Suppressor macrophage treated with lipopolysaccharide for 4 hours (primary cell): ENCODE results near the gene CLTA.

ENCODE experiments used
- DNase-seq: peaks from one replicate; pipeline ENCODE4 v3.0.0-alpha.2; 2020

The CLTA gene

GRCh38 chr9:36190388-36191289 is at the start of gene CLTA:
Gene CLTA (plus strand): TSS chr9:36190921. CDS start chr9:36191057, 136 bp downstream.
- peak; percentile 98 for DNase-seq

- DNase-seq: peak; percentile 45
These were observed 49.4 kb upstream of the CLTA start for GRCh38 chr9:36141288-36141687.

GRCh38 chr9:36141761-36142160 is 49.0 kb upstream of the CLTA start:
- no peak for DNase-seq

- DNase-seq: peak; percentile 87
These were observed 48.0 kb upstream of the CLTA start for GRCh38 chr9:36142510-36143244.

GRCh38 chr9:36143245-36143641 is 47.5 kb upstream of the CLTA start:
- peak; percentile 66 for DNase-seq

GRCh38 chr9:36144309-36145232 is 46.1 kb upstream of the CLTA start:
- no peak for DNase-seq

GRCh38 chr9:36145970-36146369 is 44.8 kb upstream of the CLTA start:
- DNase-seq: no peak

GRCh38 chr9:36146651-36147050 is 44.1 kb upstream of the CLTA start:
- DNase-seq: no peak

GRCh38 chr9:36147441-36148175 is 43.1 kb upstream of the CLTA start:
- no peak for DNase-seq

- DNase-seq: peak; percentile 98
These were observed 42.2 kb upstream of the CLTA start for GRCh38 chr9:36148311-36149051.

- DNase-seq: peak; percentile 42
These were observed 41.5 kb upstream of the CLTA start for GRCh38 chr9:36149197-36149596.

- DNase-seq: peak; percentile 74
These were observed 40.0 kb upstream of the CLTA start for GRCh38 chr9:36150574-36151315.

- peak; percentile 89 for DNase-seq
These were observed 39.2 kb upstream of the CLTA start for GRCh38 chr9:36151316-36152210.

- DNase-seq: peak; percentile 47
These were observed 37.8 kb upstream of the CLTA start for GRCh38 chr9:36152741-36153438.

GRCh38 chr9:36153746-36154145 is 37.0 kb upstream of the CLTA start:
- DNase-seq: peak; percentile 44

- peak; percentile 94 for DNase-seq
These were observed 36.3 kb upstream of the CLTA start for GRCh38 chr9:36154331-36154952.

GRCh38 chr9:36156116-36156515 is 34.6 kb upstream of the CLTA start:
- DNase-seq: no peak

- DNase-seq: peak; percentile 45
These were observed 32.6 kb upstream of the CLTA start for GRCh38 chr9:36158122-36158521.
